ENCODE results near the gene HMGXB4. TPM values are rescaled to one million over a fixed set of nuclear protein-coding genes. Genes with fewer than 3 reads are reported as not detected.

Gene HMGXB4
- total RNA-seq, 1 donor from 2014 or later: 21.4 TPM

- no peak for DNase-seq (ENCODE audit: low spot score)
- H3K9me3 Mint-ChIP-seq (ENCODE audit: unreplicated experiment): no peaks in the 10 kb centered on the region
- no peak for TF ChIP-seq CTCF (IDR thresholded peaks at IDR 0.05; ENCODE audit: unreplicated experiment)
- no peak overlapping the region for H3K4me3 Mint-ChIP-seq (ENCODE audit: unreplicated experiment)
- H3K36me3 Mint-ChIP-seq (ENCODE audit: low read depth, unreplicated experiment): peaks cover 4% of the 10 kb centered on the region
- peaks cover 18% of the 10 kb centered on the region for H3K4me1 Mint-ChIP-seq (ENCODE audit: unreplicated experiment)
- peaks cover 7% of the 10 kb centered on the region for H3K27me3 Mint-ChIP-seq (ENCODE audit: unreplicated experiment)
- H3K27ac Mint-ChIP-seq (ENCODE audit: unreplicated experiment): no peak overlapping the region
Measured at GRCh38 chr22:35315855-35316745, 58.8 kb downstream of the HMGXB4 start.

GRCh38 chr22:35316751-35317150 is 59.5 kb downstream of the HMGXB4 start:
- Mint-ChIP-seq H3K9me3 (ENCODE audit: unreplicated experiment) (no peaks in the 10 kb centered on the region), H3K27me3 (ENCODE audit: unreplicated experiment) (peaks cover 7% of the 10 kb centered on the region), H3K4me3 (ENCODE audit: unreplicated experiment) (no peak overlapping the region), H3K36me3 (ENCODE audit: low read depth, unreplicated experiment) (peaks cover 4% of the 10 kb centered on the region), H3K4me1 (ENCODE audit: unreplicated experiment) (peaks cover 18% of the 10 kb centered on the region), H3K27ac (ENCODE audit: unreplicated experiment) (no peak overlapping the region)
- no peak for DNase-seq (ENCODE audit: low spot score)
- TF ChIP-seq CTCF (IDR thresholded peaks at IDR 0.05; ENCODE audit: unreplicated experiment): no peak

- DNase-seq (ENCODE audit: low spot score): no peak
- H3K4me3 Mint-ChIP-seq (ENCODE audit: unreplicated experiment): no peak overlapping the region
Measured at GRCh38 chr22:35317680-35318290, 60.5 kb downstream of the HMGXB4 start.

GRCh38 chr22:35318346-35319215 is 61.3 kb downstream of the HMGXB4 start:
- no peak for TF ChIP-seq CTCF (IDR thresholded peaks at IDR 0.05; ENCODE audit: unreplicated experiment)
- H3K4me3 Mint-ChIP-seq (ENCODE audit: unreplicated experiment): no peak overlapping the region
- H3K27ac Mint-ChIP-seq (ENCODE audit: unreplicated experiment): no peak overlapping the region
- no peak for DNase-seq (ENCODE audit: low spot score)
- no peaks in the 10 kb centered on the region for H3K9me3 Mint-ChIP-seq (ENCODE audit: unreplicated experiment)
- peaks cover 6% of the 10 kb centered on the region for H3K4me1 Mint-ChIP-seq (ENCODE audit: unreplicated experiment)
- peaks cover 7% of the 10 kb centered on the region for H3K27me3 Mint-ChIP-seq (ENCODE audit: unreplicated experiment)
- H3K36me3 Mint-ChIP-seq (ENCODE audit: low read depth, unreplicated experiment): peaks cover 8% of the 10 kb centered on the region

More at GRCh38 chr22:35317680-35318290, 60.5 kb downstream of the HMGXB4 start:
- no peak for TF ChIP-seq CTCF (IDR thresholded peaks at IDR 0.05; ENCODE audit: unreplicated experiment)
- peaks cover 4% of the 10 kb centered on the region for H3K36me3 Mint-ChIP-seq (ENCODE audit: low read depth, unreplicated experiment)
- H3K27ac Mint-ChIP-seq (ENCODE audit: unreplicated experiment): no peak overlapping the region
- H3K4me1 Mint-ChIP-seq (ENCODE audit: unreplicated experiment): peaks cover 12% of the 10 kb centered on the region
- no peaks in the 10 kb centered on the region for H3K9me3 Mint-ChIP-seq (ENCODE audit: unreplicated experiment)
- peaks cover 7% of the 10 kb centered on the region for H3K27me3 Mint-ChIP-seq (ENCODE audit: unreplicated experiment)
